HepG2 (cell line): Measurements from ENCODE around the gene BLOC1S4. TPM values are rescaled to one million over a fixed set of nuclear protein-coding genes. Genes with fewer than 3 reads are reported as not detected.
A peak's percentile ranks its signal among the peaks of the same experiment; 100 is the strongest.

ENCODE experiments used
- ELF3 ChIP-seq: IDR thresholded peaks from 2 replicates; pipeline ENCODE4 v1.6.1; 2016; ENCODE audit warnings: missing genetic modification reagents, missing compliant biosample characterization
- FOXA1 ChIP-seq, 2 experiments: fragments of 450-650 bp in 1 of 2; sonication (generic) in 1 of 2; formaldehyde crosslinking in 1 of 2; IDR thresholded peaks; 2 replicates each; pipeline versions ENCODE4 v1.4.0 to v1.6.1; 2016 to 2020; ENCODE audit warnings: missing genetic modification reagents in 1 of 2
- JDP2 ChIP-seq: sonication (generic); formaldehyde crosslinking; IDR thresholded peaks from 2 replicates; pipeline ENCODE4 v1.8.1; 2022; ENCODE audit warnings: missing genetic modification reagents, borderline replicate concordance
- JUND ChIP-seq: sonication (generic); formaldehyde crosslinking; IDR thresholded peaks from 2 replicates; pipeline ENCODE4 v1.8.0; 2022; ENCODE audit warnings: mild to moderate bottlenecking, missing genetic modification reagents
- KDM5A ChIP-seq: fragments of 200-600 bp; sonication (generic); IDR thresholded peaks from 2 replicates; pipeline ENCODE4 v1.7.0; 2018; ENCODE audit warnings: antibody characterized with exemption, mild to moderate bottlenecking, low read length, borderline replicate concordance
- KLF15 ChIP-seq: sonication (generic); formaldehyde crosslinking; IDR thresholded peaks from 2 replicates; pipeline ENCODE4 v1.8.1; 2023; ENCODE audit warnings: borderline replicate concordance, mild to moderate bottlenecking, inconsistent platforms, missing genetic modification reagents, mixed read lengths
- MTA3 ChIP-seq: sonication (generic); formaldehyde crosslinking; IDR thresholded peaks from 2 replicates; pipeline ENCODE4 v1.4.0; 2020; ENCODE audit warnings: missing genetic modification reagents
- SAP130 ChIP-seq: IDR thresholded peaks from 2 replicates; pipeline ENCODE4 v1.6.1; 2016; ENCODE audit warnings: low read depth
- SMAD3 ChIP-seq: sonication (generic); formaldehyde crosslinking; IDR thresholded peaks from 2 replicates; pipeline ENCODE4 v1.4.0; 2020; ENCODE audit warnings: missing genetic modification reagents
- SRF ChIP-seq: IDR thresholded peaks from 2 replicates; pipeline ENCODE4 v1.6.1; 2011; ENCODE audit warnings: mild to moderate bottlenecking, low read depth, low read length, moderate library complexity
- ZFYVE20 ChIP-seq: sonication (generic); formaldehyde crosslinking; IDR thresholded peaks from 2 replicates; pipeline ENCODE4 v1.8.0; 2023; ENCODE audit warnings: low read depth, mild to moderate bottlenecking, moderate library complexity, missing genetic modification reagents, borderline replicate concordance
- ZNF17 ChIP-seq: sonication (generic); formaldehyde crosslinking; IDR thresholded peaks from 2 replicates; pipeline ENCODE4 v1.5.0; 2020; ENCODE audit warnings: mild to moderate bottlenecking, missing genetic modification reagents
- ZNF484 ChIP-seq: sonication (generic); formaldehyde crosslinking; IDR thresholded peaks from 2 replicates; pipeline ENCODE4 v1.5.1; 2020; ENCODE audit warnings: mild to moderate bottlenecking, low read depth, missing genetic modification reagents, borderline replicate concordance
- ZNF678 ChIP-seq: sonication (generic); formaldehyde crosslinking; IDR thresholded peaks from 2 replicates; pipeline ENCODE4 v1.4.0; 2020; ENCODE audit warnings: mild to moderate bottlenecking, missing genetic modification reagents
- polyA plus RNA-seq, 8 experiments: library from polyadenylated mRNA; depleted of rRNA in 3 of 8; stranded (reverse) in 7 of 8; unstranded in 1 of 8; fragments of >200 nt; fragmentation: Illumina TruSeq in 4 of 8; extraction: Trizol in 4 of 8; gene quantifications; 2 replicates each; pipeline versions ENCODE4 v1.2.1 to v1.2.3, GENCODE V29; 2011 to 2016; ENCODE audit warnings: low read depth in 4 of 8, missing spikeins in 1 of 8, mixed read lengths in 1 of 8; ENCODE audit not compliant: insufficient read depth in 1 of 8
- total RNA-seq, 5 experiments: library from RNA; depleted of rRNA; stranded (reverse); fragments of >200 nt; fragmentation: Illumina TruSeq; extraction: Trizol; gene quantifications; 2 replicates each; pipeline ENCODE4 v1.2.3, GENCODE V29; 2016; ENCODE audit warnings: low read depth in 1 of 5
- TF ChIP-seq, protein P1 (sequence below): sonication (generic); formaldehyde crosslinking; IDR thresholded peaks from 2 replicates; pipeline ENCODE4 v1.5.0; 2020; ENCODE audit warnings: mild to moderate bottlenecking, missing genetic modification reagents, borderline replicate concordance
- TF ChIP-seq, protein P2 (sequence below): sonication (generic); formaldehyde crosslinking; IDR thresholded peaks from 2 replicates; pipeline ENCODE4 v1.5.1; 2020; ENCODE audit warnings: mild to moderate bottlenecking, moderate library complexity, missing genetic modification reagents
- TF ChIP-seq, protein P3 (sequence below): sonication (generic); formaldehyde crosslinking; IDR thresholded peaks from 2 replicates; pipeline ENCODE4 v1.8.0; 2022; ENCODE audit warnings: missing genetic modification reagents, low read depth, mild to moderate bottlenecking, borderline replicate concordance
- TF ChIP-seq, protein P4 (sequence below): sonication (generic); formaldehyde crosslinking; IDR thresholded peaks from 2 replicates; pipeline ENCODE4 v1.9.0; 2021; ENCODE audit warnings: missing genetic modification reagents, borderline replicate concordance
- TF ChIP-seq, protein P5 (sequence below), 2 experiments: sonication (generic) in 1 of 2; formaldehyde crosslinking in 1 of 2; IDR thresholded peaks; 2 replicates each; pipeline versions ENCODE4 v1.4.0 to v1.6.1; 2016 to 2020; ENCODE audit warnings: borderline replicate concordance in 1 of 2, low read depth in 1 of 2, mild to moderate bottlenecking in 1 of 2, missing genetic modification reagents in 1 of 2

Gene BLOC1S4
- total and polyA plus RNA-seq, 2 of the 13 experiments (the other 11 are each of a cell fraction or from before 2014, with no cell fraction given) = 15.5 to 20.9 TPM

DNA sequence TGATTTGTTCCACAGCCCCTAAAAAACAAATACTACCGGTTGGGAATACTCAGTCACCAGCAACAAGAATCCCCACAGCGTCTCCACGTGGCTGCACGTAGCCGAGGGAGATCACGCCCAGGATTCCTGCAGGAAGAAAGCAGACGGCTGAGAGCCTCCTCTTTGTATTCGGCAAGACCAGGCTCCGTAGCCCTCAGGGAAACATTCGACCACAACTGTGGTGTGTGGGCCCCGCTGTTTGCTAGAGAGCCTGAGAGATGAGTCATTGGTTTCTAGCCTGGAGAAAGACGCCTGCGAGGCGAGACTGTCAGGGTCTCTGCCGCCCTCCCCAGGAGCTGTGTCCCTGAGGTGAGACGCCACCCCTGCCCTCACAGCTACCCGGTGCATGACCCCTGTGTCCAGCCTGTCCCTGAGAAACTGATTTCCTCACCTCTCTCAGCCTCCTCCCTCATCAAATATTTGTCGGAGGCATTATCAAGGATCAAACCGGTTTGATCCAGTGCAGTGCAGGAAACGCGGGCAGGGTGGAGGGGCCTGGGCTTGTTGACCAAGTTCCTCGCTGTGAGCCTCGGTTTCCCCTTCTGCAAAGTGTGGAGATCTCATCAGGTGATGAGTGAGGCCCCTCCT is 27.0 kb upstream of the BLOC1S4 start (continued):
- TF ChIP-seq, protein P1, sequence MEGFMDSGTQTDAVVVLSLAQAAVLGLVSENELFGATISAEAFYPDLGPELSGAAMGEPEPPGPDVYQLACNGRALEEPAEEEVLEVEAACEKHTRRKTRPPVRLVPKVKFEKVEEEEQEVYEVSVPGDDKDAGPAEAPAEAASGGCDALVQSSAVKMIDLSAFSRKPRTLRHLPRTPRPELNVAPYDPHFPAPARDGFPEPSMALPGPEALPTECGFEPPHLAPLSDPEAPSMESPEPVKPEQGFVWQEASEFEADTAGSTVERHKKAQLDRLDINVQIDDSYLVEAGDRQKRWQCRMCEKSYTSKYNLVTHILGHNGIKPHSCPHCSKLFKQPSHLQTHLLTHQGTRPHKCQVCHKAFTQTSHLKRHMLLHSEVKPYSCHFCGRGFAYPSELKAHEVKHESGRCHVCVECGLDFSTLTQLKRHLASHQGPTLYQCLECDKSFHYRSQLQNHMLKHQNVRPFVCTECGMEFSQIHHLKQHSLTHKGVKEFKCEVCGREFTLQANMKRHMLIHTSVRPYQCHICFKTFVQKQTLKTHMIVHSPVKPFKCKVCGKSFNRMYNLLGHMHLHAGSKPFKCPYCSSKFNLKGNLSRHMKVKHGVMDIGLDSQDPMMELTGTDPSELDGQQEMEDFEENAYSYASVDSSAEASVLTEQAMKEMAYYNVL (CRISPR knock-in tag) = 0 out of 2 replicates have a peak, but pooled peaks have one; percentile 23
- no peak for TF ChIP-seq ZNF484 (CRISPR knock-in tag)
- no peak for TF ChIP-seq FOXA1 (IDR thresholded peaks at IDR 0.05)
- TF ChIP-seq FOXA1 (CRISPR knock-in tag; IDR thresholded peaks at IDR 0.05) = peak; percentile 36
- TF ChIP-seq SMAD3 = no peak
- peak; percentile 24; the same call in 1 of the 2 replicates for TF ChIP-seq ELF3 (CRISPR knock-in tag)
- peak; percentile 88 for TF ChIP-seq JUND (CRISPR knock-in tag)
- TF ChIP-seq, protein P2, sequence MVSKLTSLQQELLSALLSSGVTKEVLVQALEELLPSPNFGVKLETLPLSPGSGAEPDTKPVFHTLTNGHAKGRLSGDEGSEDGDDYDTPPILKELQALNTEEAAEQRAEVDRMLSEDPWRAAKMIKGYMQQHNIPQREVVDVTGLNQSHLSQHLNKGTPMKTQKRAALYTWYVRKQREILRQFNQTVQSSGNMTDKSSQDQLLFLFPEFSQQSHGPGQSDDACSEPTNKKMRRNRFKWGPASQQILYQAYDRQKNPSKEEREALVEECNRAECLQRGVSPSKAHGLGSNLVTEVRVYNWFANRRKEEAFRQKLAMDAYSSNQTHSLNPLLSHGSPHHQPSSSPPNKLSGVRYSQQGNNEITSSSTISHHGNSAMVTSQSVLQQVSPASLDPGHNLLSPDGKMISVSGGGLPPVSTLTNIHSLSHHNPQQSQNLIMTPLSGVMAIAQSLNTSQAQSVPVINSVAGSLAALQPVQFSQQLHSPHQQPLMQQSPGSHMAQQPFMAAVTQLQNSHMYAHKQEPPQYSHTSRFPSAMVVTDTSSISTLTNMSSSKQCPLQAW (CRISPR knock-in tag) = peak; percentile 42; the same call in 1 of the 2 replicates
- TF ChIP-seq ZNF678 (CRISPR knock-in tag) = no peak
- no peak for TF ChIP-seq SRF
- no peak for TF ChIP-seq ZNF17
- TF ChIP-seq JDP2 (CRISPR knock-in tag) = no peak
- TF ChIP-seq, protein P3, sequence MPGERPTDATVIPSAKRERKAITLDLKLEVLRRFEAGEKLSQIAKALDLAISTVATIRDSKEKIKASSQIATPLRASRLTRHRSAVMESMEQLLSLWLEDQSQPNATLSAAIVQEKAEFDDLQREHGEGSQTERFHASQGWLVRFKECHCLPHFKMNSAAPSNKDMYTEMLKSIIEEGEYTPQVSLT = no peak
- TF ChIP-seq MTA3 (CRISPR knock-in tag) = no peak
- TF ChIP-seq, protein P4, sequence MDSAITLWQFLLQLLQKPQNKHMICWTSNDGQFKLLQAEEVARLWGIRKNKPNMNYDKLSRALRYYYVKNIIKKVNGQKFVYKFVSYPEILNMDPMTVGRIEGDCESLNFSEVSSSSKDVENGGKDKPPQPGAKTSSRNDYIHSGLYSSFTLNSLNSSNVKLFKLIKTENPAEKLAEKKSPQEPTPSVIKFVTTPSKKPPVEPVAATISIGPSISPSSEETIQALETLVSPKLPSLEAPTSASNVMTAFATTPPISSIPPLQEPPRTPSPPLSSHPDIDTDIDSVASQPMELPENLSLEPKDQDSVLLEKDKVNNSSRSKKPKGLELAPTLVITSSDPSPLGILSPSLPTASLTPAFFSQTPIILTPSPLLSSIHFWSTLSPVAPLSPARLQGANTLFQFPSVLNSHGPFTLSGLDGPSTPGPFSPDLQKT = no peak
- TF ChIP-seq, protein P5, sequence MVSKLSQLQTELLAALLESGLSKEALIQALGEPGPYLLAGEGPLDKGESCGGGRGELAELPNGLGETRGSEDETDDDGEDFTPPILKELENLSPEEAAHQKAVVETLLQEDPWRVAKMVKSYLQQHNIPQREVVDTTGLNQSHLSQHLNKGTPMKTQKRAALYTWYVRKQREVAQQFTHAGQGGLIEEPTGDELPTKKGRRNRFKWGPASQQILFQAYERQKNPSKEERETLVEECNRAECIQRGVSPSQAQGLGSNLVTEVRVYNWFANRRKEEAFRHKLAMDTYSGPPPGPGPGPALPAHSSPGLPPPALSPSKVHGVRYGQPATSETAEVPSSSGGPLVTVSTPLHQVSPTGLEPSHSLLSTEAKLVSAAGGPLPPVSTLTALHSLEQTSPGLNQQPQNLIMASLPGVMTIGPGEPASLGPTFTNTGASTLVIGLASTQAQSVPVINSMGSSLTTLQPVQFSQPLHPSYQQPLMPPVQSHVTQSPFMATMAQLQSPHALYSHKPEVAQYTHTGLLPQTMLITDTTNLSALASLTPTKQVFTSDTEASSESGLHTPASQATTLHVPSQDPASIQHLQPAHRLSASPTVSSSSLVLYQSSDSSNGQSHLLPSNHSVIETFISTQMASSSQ (IDR thresholded peaks at IDR 0.05; ENCODE audit: low read depth) = peak; percentile 12; the same call in 1 of the 2 replicates
- TF ChIP-seq, protein P5 (CRISPR knock-in tag; IDR thresholded peaks at IDR 0.05; ENCODE audit: borderline replicate concordance) = 0 out of 2 replicates have a peak, but pooled peaks have one; percentile 2
- no peak for TF ChIP-seq ZFYVE20
- peak; percentile 69 for TF ChIP-seq SAP130 (CRISPR knock-in tag)
- TF ChIP-seq KDM5A = no peak
- TF ChIP-seq KLF15 (CRISPR knock-in tag) = no peak
